Measurements from ENCODE around the gene SRRD.

DNA sequence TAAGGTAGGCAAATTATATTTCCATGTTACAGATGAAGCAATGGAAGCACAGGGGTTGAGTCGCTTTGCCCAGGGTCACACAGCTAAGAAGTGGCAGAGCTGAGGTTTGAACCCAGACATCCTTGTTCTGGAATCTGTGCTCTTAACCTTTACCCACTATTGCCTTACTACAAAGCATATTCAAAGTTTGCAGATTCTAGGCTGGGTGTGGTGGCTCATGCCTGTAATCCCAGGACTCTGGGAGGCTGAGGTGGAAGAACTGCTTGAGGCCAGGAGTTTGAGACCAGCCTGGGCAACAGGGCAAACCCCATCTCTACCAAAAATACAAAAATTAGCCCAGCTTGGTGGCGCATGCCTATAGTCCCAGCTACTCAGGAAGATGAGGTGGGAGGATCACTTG is 56.4 kb downstream of the SRRD start:
- TF ChIP-seq POLR2A (IDR thresholded peaks at IDR 0.05) (no peak), CTCF (IDR thresholded peaks at IDR 0.05) (no peak)
